ENCODE results near the gene VAMP2. TPM values are rescaled to one million over a fixed set of nuclear protein-coding genes. Genes with fewer than 3 reads are reported as not detected.
A peak's percentile ranks its signal among the peaks of the same experiment; 100 is the strongest.

VAMP2 gene
- total and polyA plus RNA-seq, 5 donors from 2014 or later = 42.7 to 205 (median 60.1) TPM

DNA sequence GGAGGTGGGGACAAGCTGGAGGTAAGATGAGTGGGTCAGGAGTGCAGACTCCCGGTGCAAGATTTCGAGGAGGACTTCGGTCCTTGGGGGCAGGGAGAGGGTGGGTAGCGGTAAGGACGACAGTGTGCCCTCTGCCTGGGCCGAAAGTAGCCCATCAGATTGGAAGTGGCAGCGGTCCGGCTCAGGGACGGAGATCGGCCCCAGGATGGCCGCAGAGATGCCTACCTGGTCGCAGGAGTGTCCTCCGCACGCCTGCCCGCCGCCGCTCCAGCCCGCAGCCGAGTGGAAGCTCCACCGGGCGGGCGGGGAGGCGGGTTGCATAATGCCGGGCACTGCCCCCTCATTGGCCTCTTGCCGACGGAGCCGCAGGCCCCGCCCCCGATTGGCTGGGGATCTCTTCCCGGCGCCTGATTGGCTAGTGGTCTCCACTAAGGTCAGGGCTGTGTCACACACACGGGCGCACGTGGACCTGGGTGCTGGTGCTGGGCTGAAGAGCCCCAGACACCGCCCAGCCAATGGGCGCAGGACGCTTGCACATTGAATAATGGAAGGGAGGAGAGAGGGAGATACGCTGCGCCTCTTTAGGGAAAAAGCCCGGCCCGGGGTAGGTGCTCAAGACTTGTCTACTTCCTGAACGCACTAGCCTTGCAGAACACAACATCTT is 10.5 kb downstream of the VAMP2 start, which contains the start of gene PER1:
Gene PER1 (minus strand): TSS at position 293 of the 664 bp plus-strand sequence. CDS start 1,698 bp downstream, outside the sequence.
- Mint-ChIP-seq H3K4me3 (peak within 1 kb of the TSS in 3 of 4 donors; percentile 92 to 97 (median 95)), H3K36me3 (peaks cover 14% of the 10 kb centered on the region), H3K27ac (peak within 1 kb of the TSS in 1 of 3 donors; percentile 97), H3K4me1 (peaks cover 8 to 44% (median 33%) of the 10 kb centered on the region in 4 donors), H3K9me3 (peaks cover 0 to 3% (median 0%) of the 10 kb centered on the region in 7 donors), H3K27me3 (peaks cover 18% of the 10 kb centered on the region)
- peak; percentile 1 to 3 for ATAC-seq (ENCODE audit: low read depth in 2 of 2)
- Histone ChIP-seq H3K27ac (ENCODE audit: insufficient read depth, low read length, poor library complexity, severe bottlenecking) (peak within 1 kb of the TSS; percentile 100), H3K9me3 (ENCODE audit: control insufficient read depth in 2 of 2, low read length in 2 of 2) (no peaks in the 10 kb centered on the region), H3K4me3 (ENCODE audit: low read depth, low read length) (peak within 1 kb of the TSS; percentile 83), H3K36me3 (ENCODE audit: control insufficient read depth, insufficient read depth, low read length) (peaks cover 34% of the 10 kb centered on the region), H3K27me3 (ENCODE audit: control insufficient read depth, insufficient read depth, low read length) (no peaks in the 10 kb centered on the region), H3K4me1 (ENCODE audit: control insufficient read depth, insufficient read depth, low read length, poor library complexity, severe bottlenecking) (peaks cover 68% of the 10 kb centered on the region)
- DNase-seq = peak; percentile 72 to 91 (median 81)

DNA sequence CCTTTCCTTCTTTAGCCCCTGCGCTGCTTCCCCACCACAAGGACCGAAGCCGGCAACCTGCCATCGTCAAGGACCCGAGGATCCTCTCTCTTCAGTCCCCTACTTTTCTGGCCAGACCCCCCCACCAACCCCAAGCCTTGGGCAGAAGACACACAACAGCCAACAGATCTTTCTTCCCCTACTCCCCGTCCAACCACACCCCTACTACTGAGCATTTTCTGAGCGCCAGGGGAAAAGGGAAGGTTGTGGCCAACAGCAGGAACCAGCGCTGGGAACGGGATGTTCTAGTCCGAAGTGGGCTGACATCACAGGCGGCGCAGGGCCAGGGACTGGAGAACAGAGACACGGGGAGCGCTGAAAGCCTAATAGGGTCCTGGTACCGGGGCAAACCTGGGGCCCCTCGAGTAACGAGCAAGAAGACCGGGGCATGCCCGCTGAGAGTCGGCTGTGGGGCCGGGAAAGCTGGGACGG is 11.1 kb downstream of the VAMP2 start:
- peak overlapping the region; percentile 100 for H3K27ac ChIP-seq (ENCODE audit: insufficient read depth, low read length, poor library complexity, severe bottlenecking)
- DNase-seq (no peak), ATAC-seq (ENCODE audit: low read depth in 2 of 2) (no peak)
- H3K4me1 Mint-ChIP-seq = peaks cover 8 to 44% (median 33%) of the 10 kb centered on the region in 4 donors
- peaks cover 39% of the 10 kb centered on the region for H3K36me3 ChIP-seq (ENCODE audit: control insufficient read depth, insufficient read depth, low read length)
- H3K9me3 ChIP-seq (ENCODE audit: control insufficient read depth in 2 of 2, low read length in 2 of 2) = no peaks in the 10 kb centered on the region
- peak overlapping the region; percentile 83 for H3K4me3 ChIP-seq (ENCODE audit: low read depth, low read length)
- no peaks in the 10 kb centered on the region for H3K27me3 ChIP-seq (ENCODE audit: control insufficient read depth, insufficient read depth, low read length)
- peaks cover 62% of the 10 kb centered on the region for H3K4me1 ChIP-seq (ENCODE audit: control insufficient read depth, insufficient read depth, low read length, poor library complexity, severe bottlenecking)
- peak overlapping the region in 1 of 3 donors; percentile 97 for H3K27ac Mint-ChIP-seq
- peaks cover 18% of the 10 kb centered on the region for H3K27me3 Mint-ChIP-seq
- H3K36me3 Mint-ChIP-seq = peaks cover 18% of the 10 kb centered on the region
- H3K4me3 Mint-ChIP-seq = peak overlapping the region in 3 of 4 donors; percentile 92 to 97 (median 95)
- H3K9me3 Mint-ChIP-seq = peaks cover 0 to 3% (median 0%) of the 10 kb centered on the region in 7 donors

DNA sequence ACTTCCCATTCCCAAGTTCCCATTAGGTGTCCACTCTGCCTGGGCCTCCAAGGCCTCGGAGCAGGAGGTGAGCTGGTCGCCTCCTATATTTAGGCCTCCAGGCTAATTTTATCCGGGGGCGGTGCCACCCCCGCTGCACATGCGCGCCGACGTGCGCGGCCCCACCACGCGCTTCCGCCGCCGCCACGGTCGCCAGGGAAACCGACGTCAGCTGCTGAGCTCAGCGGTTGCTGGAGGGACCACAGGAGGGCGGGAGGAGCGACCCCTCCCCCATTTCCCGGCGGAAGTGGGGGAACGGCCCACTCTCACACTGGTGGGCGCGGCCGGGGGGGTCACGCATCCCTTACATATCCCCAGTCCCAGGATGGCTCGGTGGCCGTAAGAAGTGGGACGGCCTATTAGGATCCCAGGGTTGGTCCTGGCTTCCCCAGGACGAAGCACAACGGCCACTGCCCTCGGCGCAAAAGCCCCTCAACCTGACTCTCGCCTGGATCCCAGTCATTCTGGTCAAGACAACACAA is 11.6 kb downstream of the VAMP2 start:
- Mint-ChIP-seq H3K9me3 (peaks cover 0 to 3% (median 0%) of the 10 kb centered on the region in 7 donors), H3K4me3 (peak overlapping the region in 3 of 4 donors; percentile 92 to 97 (median 95)), H3K27ac (peak overlapping the region in 1 of 3 donors; percentile 97), H3K4me1 (peaks cover 8 to 44% (median 33%) of the 10 kb centered on the region in 4 donors), H3K27me3 (peaks cover 18% of the 10 kb centered on the region), H3K36me3 (peaks cover 23% of the 10 kb centered on the region)
- H3K4me1 ChIP-seq (ENCODE audit: control insufficient read depth, insufficient read depth, low read length, poor library complexity, severe bottlenecking) = peaks cover 62% of the 10 kb centered on the region
- no peaks in the 10 kb centered on the region for H3K27me3 ChIP-seq (ENCODE audit: control insufficient read depth, insufficient read depth, low read length)
- ATAC-seq (ENCODE audit: low read depth in 2 of 2) = peak; percentile 67 to 72
- H3K27ac ChIP-seq (ENCODE audit: insufficient read depth, low read length, poor library complexity, severe bottlenecking) = peak overlapping the region; percentile 100
- peak; percentile 89 to 93 (median 91) for DNase-seq
- peaks cover 44% of the 10 kb centered on the region for H3K36me3 ChIP-seq (ENCODE audit: control insufficient read depth, insufficient read depth, low read length)
- peak overlapping the region; percentile 83 for H3K4me3 ChIP-seq (ENCODE audit: low read depth, low read length)
- H3K9me3 ChIP-seq (ENCODE audit: control insufficient read depth in 2 of 2, low read length in 2 of 2) = no peaks in the 10 kb centered on the region

DNA sequence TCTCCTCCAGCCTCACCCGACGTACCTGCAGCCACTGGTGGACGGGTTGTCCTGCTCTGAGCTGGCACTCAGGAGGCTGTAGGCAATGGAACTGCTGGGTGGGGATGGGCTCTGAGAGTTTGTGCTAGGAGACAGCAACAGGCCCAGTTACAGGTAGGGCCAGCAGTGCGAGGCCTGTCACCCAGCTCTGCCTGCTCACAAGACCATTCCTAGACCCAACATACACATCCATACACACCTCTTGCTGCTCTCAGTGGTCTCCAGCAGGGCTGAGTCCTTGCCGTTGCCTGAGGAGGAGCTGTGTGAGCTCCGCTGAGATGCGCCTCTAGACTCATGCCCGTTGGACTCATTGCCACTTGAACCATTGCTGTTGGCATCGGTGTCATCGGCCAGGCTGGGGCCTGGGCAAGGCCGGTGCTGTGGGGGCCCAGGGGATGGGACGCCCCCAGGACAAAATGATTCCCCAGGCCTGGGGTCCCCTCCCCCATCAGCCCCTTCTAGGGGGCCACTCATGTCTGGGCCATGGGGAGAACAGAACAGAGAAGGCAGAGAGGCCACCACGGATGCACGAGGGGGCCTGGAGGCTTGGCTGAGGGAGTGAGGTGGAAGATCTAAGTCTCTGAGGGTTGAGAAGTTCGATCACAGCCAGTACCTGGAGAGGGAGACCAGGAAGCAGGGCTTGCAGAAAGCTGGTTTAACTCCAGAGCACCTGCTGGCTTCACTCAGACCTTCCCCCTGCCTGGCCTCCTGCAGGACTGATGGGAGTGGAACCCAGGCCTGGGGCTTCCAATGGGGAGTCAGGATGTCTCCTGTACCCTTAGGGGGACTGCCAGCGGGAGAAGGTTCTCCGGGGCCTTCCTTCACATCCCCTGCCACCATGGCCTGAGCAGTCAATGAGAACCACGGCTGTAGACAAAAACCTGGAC is 12.3 kb downstream of the VAMP2 start:
- Mint-ChIP-seq H3K27me3 (peaks cover 18% of the 10 kb centered on the region), H3K36me3 (peaks cover 24% of the 10 kb centered on the region)

DNA sequence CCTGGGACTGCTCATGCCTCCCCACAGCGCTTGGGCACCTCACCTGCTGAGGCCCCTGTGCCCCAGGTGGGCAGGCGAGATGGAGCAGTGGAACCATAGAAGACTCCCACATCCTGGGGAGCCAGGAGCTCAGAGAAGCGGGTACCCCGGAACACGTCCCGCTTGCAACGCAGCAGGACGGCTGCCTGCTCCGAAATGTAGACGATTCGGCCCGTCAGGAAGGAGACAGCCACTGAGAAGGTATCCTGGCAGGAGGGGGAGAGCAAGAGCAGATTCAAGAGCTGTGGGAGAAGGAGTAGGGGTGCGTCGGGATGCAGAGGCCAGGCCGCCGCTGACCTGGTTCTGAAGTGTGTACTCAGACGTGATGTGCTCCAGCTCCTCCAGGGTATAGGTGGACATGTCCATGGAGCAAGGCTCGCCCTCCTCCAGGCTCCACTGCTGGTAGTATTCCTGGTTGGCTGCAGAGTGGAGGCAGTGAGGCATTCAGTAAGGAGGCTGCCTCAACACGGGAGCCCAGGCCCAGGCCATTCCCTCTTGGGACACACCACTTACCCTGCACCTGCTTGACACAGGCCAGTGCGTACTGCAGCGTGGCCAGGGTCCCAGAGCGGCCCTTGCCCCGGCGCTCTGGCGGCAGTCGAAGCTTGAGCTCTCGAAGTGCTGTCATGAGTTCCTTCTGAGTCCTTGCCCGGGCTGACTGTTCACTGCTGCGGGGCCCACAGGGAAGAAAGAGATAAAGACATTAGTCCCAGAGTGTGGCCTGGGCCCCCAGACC is 13.1 kb downstream of the VAMP2 start:
- DNase-seq (no peak), ATAC-seq (ENCODE audit: low read depth in 2 of 2) (no peak)
- Mint-ChIP-seq H3K27me3 (peaks cover 18% of the 10 kb centered on the region), H3K4me3 (peak overlapping the region in 2 of 4 donors; percentile 64 to 80), H3K36me3 (peaks cover 24% of the 10 kb centered on the region), H3K27ac (peak overlapping the region in 2 of 3 donors; percentile 25 to 41), H3K4me1 (peaks cover 4 to 44% (median 24%) of the 10 kb centered on the region in 4 donors), H3K9me3 (peaks cover 0 to 3% (median 0%) of the 10 kb centered on the region in 7 donors)
- H3K36me3 ChIP-seq (ENCODE audit: control insufficient read depth, insufficient read depth, low read length) = peaks cover 58% of the 10 kb centered on the region
- H3K4me3 ChIP-seq (ENCODE audit: low read depth, low read length) = no peak overlapping the region
- no peaks in the 10 kb centered on the region for H3K27me3 ChIP-seq (ENCODE audit: control insufficient read depth, insufficient read depth, low read length)
- H3K4me1 ChIP-seq (ENCODE audit: control insufficient read depth, insufficient read depth, low read length, poor library complexity, severe bottlenecking) = peaks cover 48% of the 10 kb centered on the region
- no peaks in the 10 kb centered on the region for H3K9me3 ChIP-seq (ENCODE audit: control insufficient read depth in 2 of 2, low read length in 2 of 2)
- no peak overlapping the region for H3K27ac ChIP-seq (ENCODE audit: insufficient read depth, low read length, poor library complexity, severe bottlenecking)

More for the DNA sequence above, 12.3 kb downstream of the VAMP2 start:
- Mint-ChIP-seq H3K9me3 (peaks cover 0 to 3% (median 0%) of the 10 kb centered on the region in 7 donors), H3K4me1 (peaks cover 8 to 44% (median 32%) of the 10 kb centered on the region in 4 donors), H3K4me3 (peak overlapping the region in 3 of 4 donors; percentile 92 to 97 (median 95)), H3K27ac (no peak overlapping the region)
- DNase-seq (no peak), ATAC-seq (ENCODE audit: low read depth in 2 of 2) (no peak)
- Histone ChIP-seq H3K36me3 (ENCODE audit: control insufficient read depth, insufficient read depth, low read length) (peaks cover 51% of the 10 kb centered on the region), H3K27ac (ENCODE audit: insufficient read depth, low read length, poor library complexity, severe bottlenecking) (peak overlapping the region; percentile 100), H3K4me1 (ENCODE audit: control insufficient read depth, insufficient read depth, low read length, poor library complexity, severe bottlenecking) (peaks cover 56% of the 10 kb centered on the region), H3K27me3 (ENCODE audit: control insufficient read depth, insufficient read depth, low read length) (no peaks in the 10 kb centered on the region), H3K4me3 (ENCODE audit: low read depth, low read length) (peak overlapping the region; percentile 83), H3K9me3 (ENCODE audit: control insufficient read depth in 2 of 2, low read length in 2 of 2) (no peaks in the 10 kb centered on the region)

DNA sequence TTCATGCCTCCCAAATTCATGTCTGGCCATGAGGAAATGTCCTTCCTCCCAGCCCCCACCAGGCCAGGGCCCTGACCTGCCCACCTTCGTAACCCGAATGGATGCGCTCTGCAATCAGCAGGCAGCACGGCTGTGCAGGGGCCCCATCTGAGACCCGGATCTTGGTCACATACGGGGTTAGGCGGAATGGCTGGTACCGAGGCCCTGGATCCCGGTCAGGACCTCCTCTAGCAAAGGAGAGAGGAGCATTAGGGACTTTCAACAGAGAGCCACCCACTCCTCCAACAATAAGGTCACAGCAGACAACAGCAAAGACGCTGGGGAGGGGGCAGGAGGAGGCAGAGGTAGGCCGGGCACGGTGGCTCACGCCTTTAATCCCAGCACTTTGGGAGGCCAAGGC is 14.2 kb downstream of the VAMP2 start:
- Mint-ChIP-seq H3K36me3 (peaks cover 33% of the 10 kb centered on the region), H3K27ac (peak overlapping the region in 1 of 3 donors; percentile 49), H3K9me3 (peaks cover 0 to 3% (median 0%) of the 10 kb centered on the region in 7 donors), H3K4me1 (peaks cover 0 to 45% (median 16%) of the 10 kb centered on the region in 4 donors), H3K4me3 (peak overlapping the region in 3 of 4 donors; percentile 21 to 77 (median 75)), H3K27me3 (peaks cover 19% of the 10 kb centered on the region)
- no peak overlapping the region for H3K4me3 ChIP-seq (ENCODE audit: low read depth, low read length)
- H3K4me1 ChIP-seq (ENCODE audit: control insufficient read depth, insufficient read depth, low read length, poor library complexity, severe bottlenecking) = peaks cover 37% of the 10 kb centered on the region
- no peak for DNase-seq
- no peak overlapping the region for H3K27ac ChIP-seq (ENCODE audit: insufficient read depth, low read length, poor library complexity, severe bottlenecking)
- no peaks in the 10 kb centered on the region for H3K9me3 ChIP-seq (ENCODE audit: control insufficient read depth in 2 of 2, low read length in 2 of 2)
- peaks cover 68% of the 10 kb centered on the region for H3K36me3 ChIP-seq (ENCODE audit: control insufficient read depth, insufficient read depth, low read length)
- H3K27me3 ChIP-seq (ENCODE audit: control insufficient read depth, insufficient read depth, low read length) = no peaks in the 10 kb centered on the region
- ATAC-seq (ENCODE audit: low read depth in 2 of 2) = no peak

All from CD4-positive, CD25-positive, alpha-beta regulatory T cell (primary cell).